HG03064 (cell line): ENCODE data around the gene TRAPPC13.
"Not testable (repeated sequence)": the region's sequence is repeated elsewhere in the genome, so short reads cannot be mapped to it uniquely, and the experiment has no call there.

Source experiments
- ATAC-seq: cut with Tn5 transposase; IDR thresholded peaks from one replicate; pipeline ENCODE4 v1.9.1; 2021; ENCODE audit warnings: low read depth; ENCODE audit not compliant: unreplicated experiment

The TRAPPC13 gene

DNA sequence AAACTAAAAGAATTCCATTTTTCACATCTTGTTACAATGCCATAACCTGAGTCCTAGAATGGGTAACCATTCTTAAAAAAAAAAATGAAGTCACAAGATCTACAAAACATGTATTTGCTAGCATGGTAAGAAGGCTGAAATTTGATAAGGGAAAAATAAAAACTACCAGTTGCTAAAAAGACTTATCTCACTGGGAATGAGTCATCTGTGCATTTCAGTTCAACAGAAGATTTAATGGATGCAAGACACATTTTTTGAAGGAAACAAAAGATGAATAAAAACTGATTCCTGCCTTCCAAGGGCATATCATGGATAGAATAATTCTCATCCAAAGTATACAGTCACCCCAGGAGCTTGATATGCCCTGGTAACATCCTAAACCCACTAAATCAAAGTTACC is 49.9 kb downstream of the TRAPPC13 start:
- ATAC-seq: no peak

DNA sequence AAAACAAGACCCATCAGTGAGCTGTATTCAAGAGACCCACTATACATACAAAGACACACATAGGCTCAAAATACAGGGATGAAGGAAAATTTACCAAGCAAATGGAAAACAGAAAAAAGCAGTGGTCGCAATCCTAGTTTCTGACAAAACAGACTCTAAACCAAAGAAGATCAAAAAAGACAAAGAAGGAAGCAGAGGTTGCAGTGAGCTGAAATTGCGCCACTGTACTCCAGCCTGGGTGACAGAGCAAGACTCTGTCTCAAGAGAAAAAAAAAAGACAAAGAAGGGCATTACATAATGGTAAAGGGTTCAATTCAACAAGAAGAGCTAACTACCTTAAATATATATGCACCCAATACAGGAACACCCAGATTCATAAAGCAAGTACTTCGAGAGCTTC is 51.2 kb downstream of the TRAPPC13 start:
- ATAC-seq: not testable (repeated sequence)

DNA sequence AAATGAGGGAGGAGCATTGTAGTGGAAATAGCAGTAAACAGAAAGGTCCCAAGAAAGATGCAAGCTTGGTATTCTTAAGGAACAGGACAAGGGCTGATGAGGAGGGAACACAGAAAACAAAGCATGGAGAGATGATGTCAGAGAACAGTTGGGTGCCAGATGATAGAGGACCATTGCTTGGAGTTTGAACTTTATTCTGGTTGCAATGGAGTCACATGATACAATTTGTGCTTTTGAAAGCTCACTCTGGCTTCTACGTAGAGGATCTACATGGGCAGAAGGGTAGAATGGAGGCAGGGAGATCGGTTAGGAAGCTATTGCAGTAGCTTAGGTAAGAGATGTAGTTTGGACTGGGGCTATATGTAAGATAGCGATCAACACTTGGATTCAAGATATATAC is 57.3 kb downstream of the TRAPPC13 start:
- no peak for ATAC-seq

DNA sequence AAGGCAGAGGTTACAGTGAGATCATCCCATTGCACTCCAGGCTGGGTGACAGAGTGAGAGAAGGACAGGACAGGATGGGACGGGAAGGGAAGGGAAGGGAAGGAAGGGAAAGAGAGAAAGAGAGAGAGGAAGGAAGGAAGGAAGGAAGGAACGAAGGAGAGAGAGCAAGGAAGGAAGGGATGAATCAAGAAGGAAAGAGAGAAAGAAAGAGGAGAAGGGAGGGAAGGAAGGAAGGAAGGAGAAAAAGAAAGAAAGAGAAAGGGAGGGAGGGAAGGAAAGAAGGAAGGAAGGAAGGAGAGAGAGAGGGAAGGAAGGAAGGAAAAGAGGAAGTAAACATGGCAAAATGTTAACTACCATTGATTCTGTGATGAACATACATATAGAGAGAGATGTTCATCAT is 68.3 kb downstream of the TRAPPC13 start:
- no peak for ATAC-seq

DNA sequence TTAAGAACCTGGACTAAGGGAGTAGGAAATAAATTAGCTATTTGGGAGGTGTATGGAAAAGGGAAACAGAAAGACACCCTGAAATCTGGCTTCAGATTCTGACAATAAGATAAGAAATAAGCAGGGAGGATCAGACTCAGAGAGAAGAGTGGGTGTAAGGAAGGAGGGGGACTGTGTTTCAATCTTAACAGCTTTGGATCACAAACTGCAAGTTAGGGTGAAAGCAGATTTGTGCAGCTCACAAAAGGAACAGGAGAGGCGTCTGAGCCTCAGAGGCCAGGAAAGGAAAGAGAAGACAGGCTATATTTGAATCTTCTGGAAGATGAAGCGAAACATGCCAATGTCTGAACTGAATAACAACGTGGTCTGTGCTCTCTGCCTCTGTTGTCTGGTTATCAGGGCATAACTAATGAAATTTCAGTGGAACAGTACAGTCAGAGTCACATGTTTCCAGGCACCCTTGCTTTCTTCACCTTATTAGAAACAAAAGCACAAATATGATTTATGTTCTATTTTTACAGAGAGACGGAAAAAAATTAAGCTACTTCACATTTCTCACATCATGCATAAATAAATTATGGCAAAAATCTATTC is 70.4 kb downstream of the TRAPPC13 start:
- peak; percentile 57 for ATAC-seq

DNA sequence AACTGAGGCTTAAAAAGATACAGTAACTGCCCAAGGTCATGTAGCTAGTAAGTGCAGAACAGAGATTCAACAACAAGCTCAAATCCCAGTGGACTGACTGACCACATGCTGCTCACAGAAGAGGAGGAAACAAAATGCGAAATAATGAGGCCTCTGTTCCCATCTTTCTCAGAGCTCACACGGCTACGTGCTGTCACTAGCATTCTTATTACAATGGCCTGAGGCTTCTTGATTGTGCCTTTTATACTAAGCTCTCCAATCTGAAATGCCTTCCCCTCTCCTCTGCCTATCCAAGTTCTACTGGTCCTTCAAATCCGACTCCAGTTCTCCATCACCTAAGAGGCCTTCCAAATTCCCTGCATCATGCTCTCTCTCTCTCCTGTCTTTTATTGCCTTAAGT is 71.1 kb downstream of the TRAPPC13 start:
- no peak for ATAC-seq

DNA sequence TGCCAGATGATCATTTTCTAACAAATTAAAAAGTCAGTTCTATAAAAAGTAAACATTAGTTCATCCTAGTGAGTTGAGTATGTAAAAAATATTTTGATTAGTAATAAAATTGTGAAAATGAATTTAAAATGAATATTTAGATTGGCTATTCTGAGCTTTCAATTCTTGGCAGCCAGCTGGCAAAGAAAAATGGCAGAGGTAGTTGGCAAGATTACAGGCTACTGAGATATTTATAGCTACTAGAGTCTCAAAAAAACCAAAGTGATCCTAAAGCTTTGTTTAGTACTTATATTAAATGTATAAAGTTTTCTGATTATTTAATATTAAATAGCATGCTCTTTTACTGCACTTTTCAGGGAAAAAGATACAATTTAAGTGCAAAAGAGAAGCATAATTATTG is 72.1 kb downstream of the TRAPPC13 start:
- no peak for ATAC-seq

DNA sequence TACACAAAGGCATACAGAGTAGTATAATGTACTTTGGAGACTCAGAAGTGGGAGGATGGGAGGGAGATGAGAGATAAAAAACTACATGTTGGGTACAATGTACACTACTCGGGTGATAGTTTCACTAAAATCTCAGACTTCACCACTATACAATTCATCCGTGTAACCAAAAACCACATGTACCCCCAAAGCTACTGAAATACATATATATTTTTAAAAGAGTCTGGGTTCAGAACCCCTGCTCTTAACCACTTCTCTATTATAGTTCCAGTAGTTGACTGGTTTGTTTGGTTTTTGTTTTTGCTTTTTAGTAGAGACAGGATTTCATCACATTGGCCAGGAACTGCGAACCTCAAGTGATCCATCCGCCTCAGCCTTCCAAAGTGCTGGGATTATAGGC is 74.5 kb downstream of the TRAPPC13 start:
- ATAC-seq: no peak

DNA sequence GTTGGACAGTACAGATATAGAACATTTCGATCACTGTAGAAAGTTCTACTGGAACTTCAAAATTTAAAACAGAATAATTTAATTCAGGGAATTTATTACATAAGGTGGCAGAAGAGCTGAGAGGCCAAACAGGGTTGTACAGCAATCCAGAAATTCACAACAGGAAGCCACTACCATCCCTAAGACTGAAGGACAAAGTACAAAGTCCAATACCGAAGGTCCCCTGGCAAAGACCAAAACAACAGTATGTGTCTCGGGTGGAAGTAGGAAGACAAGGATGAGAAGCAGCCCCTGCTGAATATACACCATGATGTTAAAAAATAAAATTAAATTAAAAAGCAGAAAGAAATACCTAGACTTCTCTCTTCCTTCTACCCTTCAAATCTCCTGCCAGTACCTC is 77.2 kb downstream of the TRAPPC13 start:
- ATAC-seq: no peak

DNA sequence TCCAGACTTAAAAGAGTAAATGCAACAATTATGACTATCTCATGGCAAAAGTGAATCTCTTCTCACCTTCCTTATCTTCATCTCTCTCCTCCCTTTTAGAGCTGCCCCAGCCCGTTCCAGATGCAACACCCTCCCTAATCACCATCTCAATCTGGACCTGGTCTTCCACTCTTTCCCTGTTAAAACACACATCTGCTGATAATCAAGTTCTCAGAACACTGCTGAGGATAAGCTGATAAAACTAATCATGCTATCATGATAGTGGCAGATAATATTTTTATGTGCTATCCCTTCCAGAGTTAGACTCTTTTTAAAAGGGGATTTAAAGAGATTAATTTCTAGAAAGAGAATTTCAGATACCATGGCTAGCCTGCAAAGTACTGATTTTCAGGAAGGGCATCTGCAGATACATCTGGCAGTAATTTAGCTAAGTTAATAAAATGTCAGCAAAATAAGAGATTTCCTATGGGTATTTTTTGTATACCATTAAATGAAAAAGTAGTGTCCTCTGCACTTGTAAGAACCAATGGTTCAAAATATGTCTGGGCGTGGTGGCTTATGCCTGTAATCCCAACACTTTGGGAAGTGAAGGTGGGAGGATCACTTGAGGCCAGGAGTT is 79.9 kb downstream of the TRAPPC13 start:
- ATAC-seq: no peak

DNA sequence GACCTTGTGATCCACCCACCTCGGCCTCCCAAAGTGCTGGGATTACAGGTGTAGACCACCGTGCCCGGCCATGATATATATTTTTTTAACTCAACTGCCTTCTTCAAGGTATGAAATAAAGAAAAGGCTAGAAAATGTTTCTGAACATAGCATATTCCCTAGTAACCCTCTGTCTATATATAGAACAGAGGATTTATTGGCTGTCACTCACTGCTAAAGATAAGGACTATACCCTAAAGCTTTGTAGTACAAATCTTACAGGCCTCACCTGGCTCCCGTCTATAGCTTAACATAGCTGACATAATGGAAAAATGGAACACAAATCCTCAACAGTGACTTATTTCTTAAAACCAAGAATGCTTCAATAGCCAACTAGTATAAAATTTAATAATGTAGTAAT is 82.8 kb downstream of the TRAPPC13 start:
- ATAC-seq: no peak

DNA sequence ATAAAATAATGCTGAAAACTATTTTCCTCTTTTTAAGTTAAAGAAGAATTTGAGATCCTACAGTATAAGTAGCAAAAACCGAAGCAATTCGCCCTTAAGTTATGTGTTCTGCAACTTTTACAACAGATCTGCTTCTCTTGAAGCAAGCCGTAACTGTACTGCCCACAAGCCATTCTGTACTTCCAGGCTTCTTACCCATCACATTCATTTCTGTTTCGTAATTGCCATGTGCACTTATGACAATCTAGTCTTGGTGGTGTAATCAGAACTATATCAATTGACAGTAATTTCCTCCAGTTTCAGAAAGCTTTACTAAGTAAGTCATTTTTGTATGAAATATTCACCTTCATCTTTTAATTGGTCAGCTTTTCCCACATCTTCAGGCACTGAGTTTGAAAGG is 83.3 kb downstream of the TRAPPC13 start:
- no peak for ATAC-seq
